Measurements from ENCODE around the gene VSTM2L. TPM values are rescaled to one million over a fixed set of nuclear protein-coding genes. Genes with fewer than 3 reads are reported as not detected.

Gene VSTM2L
- total and polyA plus RNA-seq, 2 donors (not counting 1 experiment from before 2014, with no cell fraction given) = 0.66 to 1.7 TPM

DNA sequence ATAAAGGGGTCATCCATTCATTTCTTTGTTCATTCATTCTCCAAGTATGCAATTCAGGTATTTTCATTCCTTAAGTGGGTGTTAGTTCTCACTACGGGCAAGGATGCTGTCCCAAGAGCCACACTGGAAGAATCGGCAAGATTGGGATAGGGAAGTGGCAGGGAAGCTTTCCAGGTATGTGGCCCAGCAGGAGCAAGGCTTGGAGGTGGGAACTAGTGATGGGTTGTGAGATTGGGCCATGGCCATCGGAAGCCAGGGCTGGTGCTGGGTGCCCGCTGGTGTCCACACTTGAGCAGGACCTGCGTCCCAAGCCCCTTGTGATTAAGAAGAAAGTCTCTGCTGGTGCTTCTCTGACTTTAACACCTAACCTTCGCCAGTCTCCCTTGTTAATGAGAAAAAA lies 15.1 kb downstream of the VSTM2L start:
- Histone ChIP-seq H4K20me1 (ENCODE audit: control insufficient read depth, extremely low read depth, insufficient read depth, low read length) (no peaks in the 10 kb centered on the region), H3K9me3 (ENCODE audit: control insufficient read depth, insufficient read depth, low read depth, low read length) (no peaks in the 10 kb centered on the region), H3K9ac (ENCODE audit: insufficient read depth, low read length) (no peak overlapping the region), H3K36me3 (ENCODE audit: control insufficient read depth, insufficient read depth, low read length) (no peaks in the 10 kb centered on the region), H3K79me2 (ENCODE audit: control insufficient read depth, insufficient read depth, low read length) (no peaks in the 10 kb centered on the region), H3K27ac (ENCODE audit: insufficient read depth, low read length) (no peak overlapping the region), H3K4me1 (ENCODE audit: control insufficient read depth, extremely low read depth, insufficient read depth, low read length) (no peaks in the 10 kb centered on the region), H3K4me2 (ENCODE audit: extremely low read depth, insufficient read depth, low read length) (no peak overlapping the region), H3K4me3 (replicated peaks in 1 of 4; ENCODE audit: control extremely low read depth in 1 of 4, insufficient read depth in 1 of 4, low read depth in 3 of 4, low read length in 4 of 4) (no peak overlapping the region), H2AFZ (ENCODE audit: low read length) (no peak overlapping the region), H3K27me3 (ENCODE audit: control insufficient read depth, insufficient read depth, low read length) (peaks cover 60% of the 10 kb centered on the region)
- no peak for TF ChIP-seq EZH2 (IDR thresholded peaks at IDR 0.05; ENCODE audit: low read length, missing control alignments)
- TF ChIP-seq, protein P1, sequence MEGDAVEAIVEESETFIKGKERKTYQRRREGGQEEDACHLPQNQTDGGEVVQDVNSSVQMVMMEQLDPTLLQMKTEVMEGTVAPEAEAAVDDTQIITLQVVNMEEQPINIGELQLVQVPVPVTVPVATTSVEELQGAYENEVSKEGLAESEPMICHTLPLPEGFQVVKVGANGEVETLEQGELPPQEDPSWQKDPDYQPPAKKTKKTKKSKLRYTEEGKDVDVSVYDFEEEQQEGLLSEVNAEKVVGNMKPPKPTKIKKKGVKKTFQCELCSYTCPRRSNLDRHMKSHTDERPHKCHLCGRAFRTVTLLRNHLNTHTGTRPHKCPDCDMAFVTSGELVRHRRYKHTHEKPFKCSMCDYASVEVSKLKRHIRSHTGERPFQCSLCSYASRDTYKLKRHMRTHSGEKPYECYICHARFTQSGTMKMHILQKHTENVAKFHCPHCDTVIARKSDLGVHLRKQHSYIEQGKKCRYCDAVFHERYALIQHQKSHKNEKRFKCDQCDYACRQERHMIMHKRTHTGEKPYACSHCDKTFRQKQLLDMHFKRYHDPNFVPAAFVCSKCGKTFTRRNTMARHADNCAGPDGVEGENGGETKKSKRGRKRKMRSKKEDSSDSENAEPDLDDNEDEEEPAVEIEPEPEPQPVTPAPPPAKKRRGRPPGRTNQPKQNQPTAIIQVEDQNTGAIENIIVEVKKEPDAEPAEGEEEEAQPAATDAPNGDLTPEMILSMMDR (conservative IDR thresholded peaks at IDR 0.05 in 1 of 2, IDR thresholded peaks at IDR 0.05 in 1 of 2; ENCODE audit: low read depth in 1 of 2, low read length in 2 of 2) = no peak
- DNase-seq (ENCODE audit: low read depth in 2 of 2) = no peak

DNA sequence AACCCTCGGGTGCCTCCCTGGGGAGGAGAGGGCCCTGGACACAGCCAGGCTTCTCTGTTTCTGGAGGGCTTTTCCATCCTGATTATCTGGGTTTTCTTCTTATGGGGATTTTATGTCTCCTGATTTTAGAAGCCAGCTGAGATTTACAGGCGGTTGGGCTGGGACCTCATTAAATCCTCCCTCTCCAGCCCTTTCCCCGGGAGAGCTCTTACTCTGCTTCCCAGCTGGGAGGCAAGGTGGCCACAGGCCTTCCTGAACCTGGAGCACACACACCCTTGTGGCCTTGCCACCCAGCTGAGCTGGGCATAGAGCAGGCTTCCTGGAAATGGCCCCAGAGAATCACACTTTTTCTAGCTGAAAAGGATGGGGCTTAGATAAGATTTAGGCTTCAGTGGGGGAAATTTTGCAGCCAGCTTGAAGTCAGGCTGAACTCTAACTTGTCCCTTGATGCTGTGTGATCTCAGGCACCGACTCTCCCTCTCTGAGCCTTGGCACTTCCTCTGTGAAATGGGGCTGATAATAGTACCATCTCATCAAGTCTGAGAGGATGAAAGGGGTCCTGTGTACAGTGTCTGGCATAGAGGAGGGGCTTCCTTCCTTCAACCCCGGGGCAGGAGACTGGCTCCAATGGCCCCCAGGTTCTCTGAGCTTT lies 16.6 kb downstream of the VSTM2L start:
- peaks cover 46% of the 10 kb centered on the region for H3K27me3 ChIP-seq (ENCODE audit: control insufficient read depth, insufficient read depth, low read length)
- no peak overlapping the region for H3K9ac ChIP-seq (ENCODE audit: insufficient read depth, low read length)
- TF ChIP-seq, protein P1 (conservative IDR thresholded peaks at IDR 0.05 in 1 of 2, IDR thresholded peaks at IDR 0.05 in 1 of 2; ENCODE audit: low read depth in 1 of 2, low read length in 2 of 2) = no peak
- TF ChIP-seq EZH2 (IDR thresholded peaks at IDR 0.05; ENCODE audit: low read length, missing control alignments) = no peak
- H3K4me2 ChIP-seq (ENCODE audit: extremely low read depth, insufficient read depth, low read length) = no peak overlapping the region
- H4K20me1 ChIP-seq (ENCODE audit: control insufficient read depth, extremely low read depth, insufficient read depth, low read length) = no peaks in the 10 kb centered on the region
- DNase-seq (ENCODE audit: low read depth in 2 of 2) = no peak
- no peak overlapping the region for H2AFZ ChIP-seq (ENCODE audit: low read length)
- H3K36me3 ChIP-seq (ENCODE audit: control insufficient read depth, insufficient read depth, low read length) = no peaks in the 10 kb centered on the region
- H3K4me1 ChIP-seq (ENCODE audit: control insufficient read depth, extremely low read depth, insufficient read depth, low read length) = no peaks in the 10 kb centered on the region
- H3K4me3 ChIP-seq (replicated peaks in 1 of 4; ENCODE audit: control extremely low read depth in 1 of 4, insufficient read depth in 1 of 4, low read depth in 3 of 4, low read length in 4 of 4) = no peak overlapping the region
- H3K9me3 ChIP-seq (ENCODE audit: control insufficient read depth, insufficient read depth, low read depth, low read length) = no peaks in the 10 kb centered on the region
- H3K27ac ChIP-seq (ENCODE audit: insufficient read depth, low read length) = no peak overlapping the region
- H3K79me2 ChIP-seq (ENCODE audit: control insufficient read depth, insufficient read depth, low read length) = no peaks in the 10 kb centered on the region

DNA sequence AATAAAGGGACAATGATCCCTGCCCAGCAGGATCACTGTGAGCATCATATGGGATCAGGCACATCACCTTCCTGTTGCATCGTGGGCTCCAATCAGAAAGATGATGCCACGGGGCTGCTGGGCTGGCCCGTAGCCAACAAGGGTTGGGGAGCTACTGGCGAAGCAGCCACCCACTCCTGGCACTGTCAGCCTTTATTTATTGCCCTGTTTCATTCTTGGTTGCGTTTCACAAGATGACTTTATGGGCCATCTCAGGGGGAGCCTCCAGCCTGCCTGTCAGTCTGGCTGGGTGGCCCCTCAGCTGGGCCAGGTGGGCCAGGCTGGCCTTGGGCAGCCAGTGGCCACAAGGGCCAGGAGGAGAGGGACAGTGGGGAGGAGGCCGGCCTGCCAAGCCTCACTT lies 17.3 kb downstream of the VSTM2L start:
- H3K4me3 ChIP-seq (replicated peaks in 1 of 4; ENCODE audit: control extremely low read depth in 1 of 4, insufficient read depth in 1 of 4, low read depth in 3 of 4, low read length in 4 of 4) = no peak overlapping the region
- no peak overlapping the region for H3K27ac ChIP-seq (ENCODE audit: insufficient read depth, low read length)
- no peak overlapping the region for H3K9ac ChIP-seq (ENCODE audit: insufficient read depth, low read length)
- no peak for DNase-seq (ENCODE audit: low read depth in 2 of 2)
- TF ChIP-seq, protein P1 (conservative IDR thresholded peaks at IDR 0.05 in 1 of 2, IDR thresholded peaks at IDR 0.05 in 1 of 2; ENCODE audit: low read depth in 1 of 2, low read length in 2 of 2) = no peak
- TF ChIP-seq EZH2 (IDR thresholded peaks at IDR 0.05; ENCODE audit: low read length, missing control alignments) = no peak
- no peaks in the 10 kb centered on the region for H3K79me2 ChIP-seq (ENCODE audit: control insufficient read depth, insufficient read depth, low read length)
- H3K4me1 ChIP-seq (ENCODE audit: control insufficient read depth, extremely low read depth, insufficient read depth, low read length) = no peaks in the 10 kb centered on the region
- H3K4me2 ChIP-seq (ENCODE audit: extremely low read depth, insufficient read depth, low read length) = no peak overlapping the region
- H2AFZ ChIP-seq (ENCODE audit: low read length) = no peak overlapping the region
- no peaks in the 10 kb centered on the region for H3K9me3 ChIP-seq (ENCODE audit: control insufficient read depth, insufficient read depth, low read depth, low read length)
- no peaks in the 10 kb centered on the region for H3K36me3 ChIP-seq (ENCODE audit: control insufficient read depth, insufficient read depth, low read length)
- peaks cover 42% of the 10 kb centered on the region for H3K27me3 ChIP-seq (ENCODE audit: control insufficient read depth, insufficient read depth, low read length)
- no peaks in the 10 kb centered on the region for H4K20me1 ChIP-seq (ENCODE audit: control insufficient read depth, extremely low read depth, insufficient read depth, low read length)

All from fibroblast of lung (primary cell).